ENCODE results near the gene GPR156.

GRCh38 chr3:120129051-120129450 lies 156.0 kb downstream of the GPR156 start:
- TF ChIP-seq POLR2A (IDR thresholded peaks at IDR 0.05) (no peak), CTCF (IDR thresholded peaks at IDR 0.05) (no peak)

Data from breast epithelium (tissue), 3 donors.